Stimulated activated CD8-positive, alpha-beta memory T cell treated with anti-CD3 and anti-CD28 coated beads, Interleukin-7, amount 100 ng/mL, for 4 hours (primary cell): ENCODE results near the gene ITGBL1.

Source experiments
- DNase-seq, 2 donors: peaks; one replicate each; pipeline ENCODE4 v3.0.0-alpha.2; 2020; ENCODE audit warnings: low read depth in 2 of 2

ITGBL1 gene

GRCh38 chr13:101739382-101740178 is 287.1 kb downstream of the ITGBL1 start:
- no peak for DNase-seq

- no peak for DNase-seq
Observed at GRCh38 chr13:101746513-101746912, 294.0 kb downstream of the ITGBL1 start.

GRCh38 chr13:101747039-101747438 is 294.6 kb downstream of the ITGBL1 start:
- no peak for DNase-seq

GRCh38 chr13:101749584-101749983 is 297.1 kb downstream of the ITGBL1 start:
- DNase-seq = no peak

GRCh38 chr13:101751488-101751887 is 299.0 kb downstream of the ITGBL1 start:
- DNase-seq = no peak

- no peak for DNase-seq
Observed at GRCh38 chr13:101752432-101752831, 300.0 kb downstream of the ITGBL1 start.

- DNase-seq = no peak
Observed at GRCh38 chr13:101755228-101755887, 302.9 kb downstream of the ITGBL1 start.

- DNase-seq = no peak
Observed at GRCh38 chr13:101757446-101758039, 305.1 kb downstream of the ITGBL1 start.

- no peak for DNase-seq
Observed at GRCh38 chr13:101763191-101763590, 310.7 kb downstream of the ITGBL1 start.
